ENCODE measurements around the gene CIROP.
"Not testable (repeated sequence)": the region's sequence is repeated elsewhere in the genome, so short reads cannot be mapped to it uniquely, and the experiment has no call there.

The CIROP gene

DNA sequence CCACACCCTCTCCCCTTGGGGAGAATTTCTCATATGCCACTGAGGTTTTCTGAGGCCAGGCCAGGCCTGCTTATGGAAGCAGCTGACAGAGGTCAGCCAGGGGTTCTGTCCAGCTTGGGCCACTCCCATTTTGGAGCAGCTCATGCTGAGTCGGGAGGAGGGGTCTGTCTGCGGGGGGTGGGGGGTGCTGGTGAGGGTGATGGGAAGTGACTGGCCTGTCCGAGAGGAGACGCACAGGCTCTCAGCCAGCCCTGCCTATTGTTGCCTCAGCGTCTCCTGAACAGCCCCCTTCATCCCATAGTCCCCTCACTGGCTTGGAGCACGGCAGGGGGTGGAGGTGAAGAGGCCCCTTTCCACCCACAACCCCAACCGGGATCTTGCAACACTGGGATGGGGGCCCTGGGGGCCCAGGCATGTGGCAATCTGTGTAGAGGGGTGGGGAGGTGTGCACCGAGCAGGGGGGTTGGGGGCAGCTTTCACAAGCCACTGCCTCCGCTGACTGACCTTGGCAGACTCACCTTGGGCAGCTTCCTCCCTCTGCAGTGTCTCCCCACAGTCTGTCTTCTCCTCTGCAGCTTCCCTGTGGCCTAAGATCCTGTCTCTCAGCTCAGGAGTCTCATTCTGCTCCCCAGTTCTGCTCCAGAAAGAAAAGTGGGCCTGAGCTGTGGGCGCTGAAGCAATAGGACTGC lies 8.8 kb upstream of the CIROP start:
- no peak for DNase-seq

DNA sequence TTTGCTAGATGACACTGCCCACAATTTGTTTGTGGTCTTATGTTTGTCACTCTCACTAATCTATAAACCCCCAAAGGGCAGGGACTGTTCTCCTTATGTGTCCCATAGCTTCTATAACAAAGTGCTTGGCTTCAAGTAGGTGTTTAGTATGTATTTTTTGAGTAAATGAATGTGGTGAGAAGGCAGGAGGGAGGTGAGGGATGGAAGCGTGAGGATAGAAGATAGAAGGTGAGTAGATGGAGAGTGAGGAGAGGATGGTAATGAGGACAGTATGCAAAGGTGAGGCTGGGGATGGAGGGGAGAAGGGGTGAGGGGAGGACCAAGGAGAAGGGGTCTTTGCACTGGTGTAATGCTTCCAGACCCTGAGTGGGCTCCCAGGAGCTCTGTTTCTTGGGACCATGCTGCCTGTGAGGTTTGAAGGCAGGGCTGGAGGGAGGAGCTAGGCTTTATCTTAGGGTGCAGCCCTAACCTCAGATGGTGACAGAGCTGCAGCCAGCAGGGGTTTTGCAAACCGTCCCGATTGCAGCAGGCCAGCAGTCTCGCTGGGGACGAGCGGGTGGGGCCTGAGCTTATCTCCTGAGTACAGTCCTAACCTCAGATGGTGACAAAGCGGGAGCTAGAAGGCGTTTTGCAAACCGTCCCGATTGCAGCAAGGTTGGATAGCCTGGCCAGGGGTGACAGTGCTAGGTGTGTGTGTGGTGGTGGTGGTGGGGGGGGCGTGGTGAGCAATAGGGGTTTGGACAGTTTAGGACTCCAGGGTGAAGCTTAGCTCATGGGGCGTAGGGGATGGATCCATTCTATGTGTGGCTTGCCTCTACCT lies 7.8 kb upstream of the CIROP start:
- peak; percentile 48 for DNase-seq

DNA sequence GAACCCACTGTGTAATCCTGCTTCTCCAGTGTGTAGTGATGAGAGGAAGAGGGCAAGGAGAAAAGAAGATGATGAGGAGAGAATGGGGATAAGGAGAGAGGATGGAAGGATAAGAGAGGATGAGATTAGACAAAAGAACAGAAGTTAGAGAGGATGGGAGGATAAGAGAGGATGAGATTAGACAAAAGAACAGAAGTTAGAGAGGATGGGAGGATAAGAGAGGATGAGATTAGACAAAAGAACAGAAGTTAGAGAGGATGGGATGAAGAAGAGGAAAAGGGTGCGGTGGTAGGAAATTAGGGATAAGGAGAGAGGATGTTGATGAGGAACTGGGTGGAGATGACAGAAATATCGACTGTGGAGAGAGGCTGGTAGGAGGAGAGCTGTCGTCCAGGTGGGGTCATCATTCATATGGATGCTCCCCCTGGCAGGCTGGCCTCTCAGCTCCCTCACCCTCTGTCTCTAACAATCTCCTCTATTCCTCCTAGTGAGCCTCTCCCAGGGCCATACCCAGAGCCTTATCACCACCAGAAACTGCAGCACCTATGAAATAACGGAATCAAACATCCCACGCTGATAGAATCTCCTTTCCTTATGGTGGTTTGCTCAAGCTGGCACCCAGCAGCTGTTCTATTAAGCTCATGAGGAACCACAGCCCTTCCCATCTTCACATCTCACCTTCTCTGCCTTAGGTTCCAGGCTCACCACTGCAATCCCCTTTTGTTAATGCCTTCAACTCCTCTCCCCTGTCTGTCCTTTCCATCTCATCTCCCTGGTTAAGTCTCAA lies 6.0 kb upstream of the CIROP start:
- no peak for DNase-seq

DNA sequence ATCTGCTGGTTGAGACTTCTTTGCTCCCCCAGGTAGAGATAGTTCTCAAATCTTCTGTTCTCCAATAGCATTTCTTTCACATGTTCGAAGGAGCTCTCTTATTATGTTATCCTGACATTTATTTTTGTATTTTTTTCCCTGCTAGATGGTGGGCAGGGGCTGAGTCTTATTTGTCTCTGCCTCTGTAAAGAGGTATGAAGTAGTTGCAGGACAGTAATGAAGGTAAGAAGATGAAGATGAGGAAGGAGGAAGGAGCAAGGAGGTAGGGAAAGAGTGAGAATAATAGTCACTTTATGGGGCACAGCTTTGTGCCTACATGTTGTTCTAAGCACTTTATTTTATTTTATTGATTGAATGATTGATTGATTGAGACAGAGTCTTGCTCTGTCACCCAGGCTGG lies 5.0 kb upstream of the CIROP start:
- DNase-seq: no peak

DNA sequence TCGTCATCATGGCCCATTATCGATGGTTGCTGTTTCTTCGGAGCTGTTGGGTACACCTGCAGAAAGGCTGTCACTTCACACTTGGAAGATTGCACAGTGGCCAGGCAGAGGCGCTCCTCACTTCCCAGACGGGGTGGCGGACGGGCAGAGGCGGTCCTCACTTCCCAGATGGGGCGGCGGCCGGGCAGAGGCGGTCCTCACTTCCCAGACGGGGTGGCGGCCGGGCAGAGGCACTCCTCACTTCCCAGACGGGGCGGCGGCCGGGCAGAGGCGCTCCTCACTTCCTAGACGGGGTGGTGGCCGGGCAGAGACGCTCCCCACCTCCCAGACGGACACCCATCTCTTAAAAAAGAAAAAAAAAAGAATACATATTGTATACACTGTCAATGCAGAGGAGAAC lies 3.4 kb upstream of the CIROP start:
- not testable (repeated sequence) for DNase-seq

DNA sequence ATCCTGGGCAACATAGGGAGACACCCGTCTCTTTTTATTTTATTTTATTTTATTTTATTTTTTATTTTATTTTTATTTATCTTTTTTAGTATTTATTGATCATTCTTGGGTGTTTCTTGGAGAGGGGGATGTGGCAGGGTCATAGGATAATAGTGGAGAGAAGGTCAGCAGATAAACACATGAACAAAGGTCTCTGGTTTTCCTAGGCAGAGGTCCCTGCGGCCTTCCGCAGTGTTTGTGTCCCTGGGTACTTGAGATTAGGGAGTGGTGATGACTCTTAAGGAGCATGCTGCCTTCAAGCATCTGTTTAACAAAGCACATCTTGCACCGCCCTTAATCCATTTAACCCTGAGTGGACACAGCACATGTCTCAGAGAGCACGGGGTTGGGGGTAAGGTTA lies 2.8 kb upstream of the CIROP start:
- not testable (repeated sequence) for DNase-seq

DNA sequence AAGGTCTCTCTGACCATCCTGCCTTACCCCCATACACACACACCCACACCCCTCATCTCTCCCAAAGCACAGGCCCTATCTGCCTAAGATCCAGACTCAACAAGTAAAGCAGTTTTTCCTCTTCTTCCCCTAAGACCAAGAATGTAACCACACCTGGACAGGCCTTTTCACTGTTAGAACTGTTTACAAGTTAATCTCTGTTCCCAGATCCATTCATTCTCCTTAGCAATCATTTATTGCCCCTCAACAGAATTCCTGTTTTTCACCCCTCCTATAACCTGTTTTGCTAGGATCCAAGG lies 1.9 kb upstream of the CIROP start:
- DNase-seq: no peak

DNA sequence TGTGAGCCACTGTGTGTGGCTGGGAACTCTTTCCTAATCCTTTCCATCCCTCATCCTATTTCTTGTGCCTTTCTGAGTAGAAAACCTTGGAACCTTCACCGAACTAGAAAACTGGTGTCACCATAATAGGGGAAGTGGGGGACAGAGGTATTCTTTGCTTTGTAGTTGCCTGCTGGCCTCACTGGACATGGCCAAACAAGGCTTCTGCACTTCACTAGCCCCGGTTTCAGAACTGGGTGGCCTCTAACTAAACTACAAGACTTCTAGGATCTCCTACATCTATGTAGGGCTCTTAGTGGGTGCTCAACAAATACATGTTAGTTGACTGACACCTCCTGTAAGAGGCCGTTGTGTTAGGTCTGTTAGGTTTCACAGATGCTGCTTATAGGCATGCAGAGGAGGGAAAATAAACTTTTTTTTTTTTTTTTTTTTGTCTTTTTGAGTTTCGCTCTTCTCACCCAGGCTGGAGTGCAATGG lies 597 bp upstream of the CIROP start:
- no peak for DNase-seq

DNA sequence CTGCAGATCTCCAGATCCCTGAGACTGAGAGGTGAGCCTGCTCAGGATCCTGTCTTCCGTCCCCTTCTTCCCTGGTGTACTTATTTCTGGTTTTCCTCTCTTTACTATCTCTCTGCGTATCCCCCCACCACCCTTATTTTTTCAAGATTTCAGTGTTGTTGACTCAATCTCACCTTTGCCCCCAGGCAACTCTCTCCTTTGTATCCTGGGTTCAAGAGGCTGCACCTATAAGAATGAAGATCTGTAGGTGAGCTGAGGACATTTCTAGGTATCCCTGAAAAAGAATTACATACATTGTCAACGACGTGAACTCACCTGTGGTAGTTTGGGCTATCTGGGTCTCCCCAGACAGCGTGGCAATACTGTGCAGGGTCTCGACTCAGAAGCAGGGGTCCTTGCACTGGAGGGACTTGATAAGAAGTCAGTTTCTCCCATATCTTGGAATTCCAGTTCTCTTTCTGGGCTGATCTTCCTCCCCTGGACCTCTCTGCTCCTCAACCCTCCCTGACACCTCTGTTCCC lies 659 bp downstream of the CIROP start:
- DNase-seq: no peak

DNA sequence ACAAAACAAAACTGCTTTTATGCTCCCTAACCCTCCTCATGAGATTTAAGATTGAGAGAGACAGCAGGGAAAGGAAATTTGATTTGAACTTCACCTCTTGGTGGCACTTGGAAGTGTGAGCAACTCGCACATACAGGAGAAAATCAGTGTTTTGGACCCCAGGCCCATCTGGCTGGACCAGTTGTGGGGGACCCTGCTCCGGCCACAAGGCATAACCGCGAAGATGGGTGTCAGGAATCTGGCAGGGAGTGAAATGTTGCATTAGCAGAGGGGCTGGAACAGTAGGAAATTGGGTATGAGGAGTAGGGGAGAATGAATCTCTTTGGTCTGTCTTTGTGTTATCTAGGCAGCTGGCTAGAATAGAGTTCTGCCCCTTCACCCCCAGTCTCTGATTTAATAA lies 1.2 kb downstream of the CIROP start:
- DNase-seq: no peak

DNA sequence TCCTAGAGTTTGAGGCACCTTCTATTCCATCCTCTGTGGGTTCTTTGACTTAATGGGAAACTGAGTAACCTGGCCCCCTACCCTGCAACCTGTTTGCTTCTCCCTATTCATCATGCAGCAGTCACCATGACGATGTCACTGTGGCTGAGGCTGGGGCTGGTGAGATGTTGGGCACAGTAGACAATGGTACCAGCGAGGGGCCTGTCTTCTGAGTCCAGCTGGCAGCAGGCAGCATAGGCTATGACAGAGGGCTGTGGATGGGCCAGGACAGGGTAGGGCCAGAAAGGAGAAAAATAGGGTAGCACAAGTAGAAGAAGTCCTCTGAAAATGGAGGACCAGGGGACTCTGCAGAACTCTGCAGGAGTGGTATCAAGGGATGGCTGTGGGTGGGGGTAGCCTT lies 2.0 kb downstream of the CIROP start:
- no peak for DNase-seq

DNA sequence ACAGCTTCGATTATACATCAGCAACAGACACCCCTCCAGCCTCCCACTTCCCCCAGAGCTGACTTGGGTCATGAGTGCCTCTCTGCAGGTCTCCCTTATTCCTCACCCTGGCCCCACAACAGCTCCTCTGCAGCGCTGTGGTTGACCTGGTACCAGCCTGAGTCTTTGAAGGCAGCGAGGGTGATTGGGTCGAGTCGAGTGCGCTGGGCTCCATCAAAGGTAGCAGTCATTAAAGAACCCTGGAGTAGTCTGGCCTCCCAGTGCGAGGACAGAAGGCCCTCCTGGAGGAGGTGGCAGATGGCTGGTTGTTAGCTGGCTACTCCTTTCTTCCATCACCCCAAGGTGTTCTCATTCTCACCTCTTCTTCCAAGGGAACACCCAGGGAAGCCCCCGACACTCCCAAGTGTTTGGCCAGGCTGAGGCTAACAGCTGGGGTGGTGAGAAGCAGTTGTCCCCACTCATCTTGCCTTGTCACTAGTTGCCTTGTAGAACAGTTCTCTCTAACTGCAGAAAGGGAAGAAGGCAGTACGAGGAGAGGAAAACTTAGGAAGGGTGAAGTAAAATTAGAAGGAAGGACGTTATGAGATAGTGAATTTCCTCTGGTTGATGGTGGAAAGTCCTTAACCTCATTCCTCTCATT lies 2.7 kb downstream of the CIROP start:
- no peak for DNase-seq

DNA sequence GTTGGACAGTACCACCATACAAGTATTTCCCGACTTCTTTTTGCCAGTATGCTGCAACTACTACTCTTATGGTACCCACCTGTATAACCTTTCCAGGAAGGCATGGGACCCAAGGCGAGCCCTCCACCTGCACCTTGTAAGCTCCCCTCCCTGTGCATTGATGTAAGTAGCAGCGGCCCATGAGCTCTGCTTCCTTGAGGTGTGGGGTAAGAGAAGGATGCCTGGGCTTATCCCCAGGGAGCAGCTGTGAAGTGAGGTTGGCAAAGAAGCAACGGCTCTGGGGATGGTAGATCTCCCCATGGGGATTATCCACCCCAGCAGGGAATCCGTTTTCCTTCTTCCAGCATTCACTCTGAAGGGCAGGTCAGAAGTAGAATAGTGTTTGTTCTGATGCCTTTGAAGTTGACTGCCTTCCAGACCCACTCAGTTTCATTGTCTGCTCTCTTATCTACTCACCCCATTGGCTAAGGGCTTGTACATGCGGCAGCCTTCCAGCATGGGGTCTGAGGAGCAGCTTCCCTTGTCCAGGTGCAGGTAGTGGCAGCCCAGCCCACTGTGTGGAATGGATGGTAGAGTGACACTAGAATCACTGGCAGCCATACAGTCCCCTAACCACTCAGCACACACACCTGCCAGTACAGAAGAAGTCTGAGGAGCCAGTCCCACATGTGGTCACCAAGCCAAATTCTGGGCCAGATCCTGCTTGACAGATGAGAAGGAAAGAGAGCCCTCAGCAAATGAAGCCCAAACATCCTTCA lies 3.4 kb downstream of the CIROP start:
- DNase-seq: no peak

DNA sequence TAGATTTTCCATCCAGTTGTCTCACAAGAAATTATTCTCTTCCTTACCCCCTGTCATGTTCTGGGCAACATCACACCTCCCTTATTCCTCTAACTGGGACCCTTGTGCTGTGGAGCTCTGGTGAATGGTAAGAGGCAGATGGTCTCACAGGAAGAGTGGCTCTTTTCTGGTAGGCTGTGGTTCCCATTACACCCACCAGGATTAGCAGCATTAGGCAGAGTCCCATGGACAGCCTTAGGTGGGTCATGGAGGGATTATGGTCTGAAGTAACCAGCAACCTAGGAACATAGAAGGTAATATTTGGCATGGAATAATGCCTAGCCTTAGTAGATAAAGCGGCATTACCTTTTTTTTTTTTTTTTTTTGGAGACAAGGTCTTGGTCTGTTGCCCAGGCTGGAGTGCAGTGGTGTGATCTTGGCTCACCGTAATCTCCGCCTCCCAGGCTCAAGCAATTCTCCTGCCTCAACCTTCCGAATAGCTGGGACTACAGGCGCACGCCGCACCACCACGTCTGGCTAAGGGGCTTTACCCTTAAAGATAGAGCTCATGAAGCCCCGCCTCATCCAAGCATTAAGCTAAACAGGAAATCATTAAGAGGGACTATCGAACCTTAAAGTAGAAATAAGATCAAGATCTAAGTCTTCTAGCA lies 5.5 kb downstream of the CIROP start:
- no peak for DNase-seq

DNA sequence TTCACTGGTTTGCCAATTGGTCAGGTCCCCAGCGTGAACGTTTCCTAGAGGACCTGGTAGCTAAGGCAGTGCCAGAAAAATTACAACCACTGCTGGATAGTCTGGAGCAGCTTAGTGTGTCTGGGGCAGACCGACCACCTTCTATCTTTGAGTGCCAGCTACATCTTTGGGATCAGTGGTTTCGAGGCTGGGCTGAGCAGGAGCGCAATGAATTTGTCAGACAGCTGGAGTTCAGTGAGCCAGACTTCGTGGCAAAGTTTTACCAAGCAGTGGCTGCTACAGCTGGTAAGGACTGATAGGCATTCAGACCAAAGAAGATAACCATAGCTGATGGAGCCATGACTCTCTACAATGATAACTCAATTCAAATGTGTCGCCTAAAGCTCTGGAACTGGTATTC lies 7.0 kb downstream of the CIROP start:
- DNase-seq: no peak

DNA sequence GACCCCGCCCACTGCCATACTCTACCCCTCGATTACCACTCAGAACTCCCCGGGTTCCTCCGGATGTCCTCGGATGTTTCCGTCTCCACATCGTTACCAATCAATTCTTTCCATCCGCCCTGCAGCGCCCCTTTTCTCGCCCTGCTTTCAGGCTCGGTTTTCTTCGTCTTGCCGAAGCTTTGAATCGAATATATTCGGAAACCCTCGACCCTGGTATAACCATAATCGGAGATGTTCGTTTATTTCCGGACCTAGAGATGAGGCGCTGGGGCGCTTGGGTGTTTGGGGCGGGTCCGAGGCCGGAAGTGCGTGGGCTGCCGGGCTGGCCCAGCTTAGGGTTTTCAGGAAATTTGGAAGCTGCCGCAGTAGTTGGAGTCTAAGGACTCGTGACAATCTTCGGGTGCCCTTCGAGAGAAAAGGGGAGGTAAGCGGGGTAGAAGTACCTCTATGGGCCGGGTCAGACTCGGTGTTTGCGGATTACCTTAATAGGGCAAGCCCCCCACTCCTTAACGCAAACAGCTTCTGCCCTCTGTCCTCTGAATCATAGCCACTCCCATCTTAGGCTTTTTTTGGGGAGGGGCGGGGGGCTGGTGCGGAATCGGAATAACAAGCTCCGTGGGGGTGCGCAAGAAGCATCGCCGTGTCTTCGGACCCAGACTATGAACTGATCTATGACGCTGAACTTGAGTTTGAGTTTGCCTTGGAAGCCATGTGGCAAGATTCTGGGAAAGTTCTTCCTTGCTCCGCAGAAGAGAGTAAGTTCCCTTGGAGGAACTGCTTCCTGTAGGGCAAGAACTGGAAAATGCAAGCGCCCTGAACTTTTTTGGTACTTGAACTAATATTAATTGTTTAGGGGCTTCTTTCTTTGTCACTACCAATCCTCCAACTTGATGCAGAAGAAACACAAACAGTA lies 9.3 kb downstream of the CIROP start, which contains the start of gene C14orf119:
Gene C14orf119, plus strand, starts transcription at position 310 of the 913 bp plus-strand sequence. CDS start 2,154 bp downstream, outside the sequence.
- peak; percentile 100 for DNase-seq

DNA sequence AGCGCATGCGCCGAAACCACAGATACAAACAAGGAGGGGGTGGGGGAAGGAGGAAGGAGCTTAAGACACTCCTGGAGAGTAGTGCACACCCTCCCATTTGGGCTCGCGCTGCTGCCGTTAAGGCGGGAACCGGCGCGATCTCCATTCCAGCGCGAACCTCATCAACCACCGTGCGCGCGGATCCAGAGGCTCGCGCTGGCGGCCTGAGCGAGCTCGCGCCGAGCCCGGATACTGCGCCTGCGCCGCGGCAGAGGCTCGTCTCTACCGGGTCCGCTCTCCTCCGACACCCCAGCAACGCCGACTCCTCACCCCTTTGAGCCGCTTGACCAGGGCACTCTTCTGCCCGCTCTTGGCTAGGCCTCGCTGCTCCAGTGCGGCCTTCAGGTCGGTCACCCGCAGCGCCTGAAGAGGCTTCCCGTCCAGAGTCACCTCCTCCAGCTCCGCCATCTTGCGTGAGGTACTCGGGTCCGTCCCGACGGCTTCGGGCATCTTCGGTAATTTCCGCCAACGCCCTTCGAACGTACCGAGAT lies 10.1 kb downstream of the CIROP start, which contains the start of gene ACIN1:
Gene ACIN1, minus strand, starts transcription at position 471 of the 530 bp plus-strand sequence. Its CDS starts 24 bp downstream, at position 447.
- DNase-seq: peak; percentile 76

DNA sequence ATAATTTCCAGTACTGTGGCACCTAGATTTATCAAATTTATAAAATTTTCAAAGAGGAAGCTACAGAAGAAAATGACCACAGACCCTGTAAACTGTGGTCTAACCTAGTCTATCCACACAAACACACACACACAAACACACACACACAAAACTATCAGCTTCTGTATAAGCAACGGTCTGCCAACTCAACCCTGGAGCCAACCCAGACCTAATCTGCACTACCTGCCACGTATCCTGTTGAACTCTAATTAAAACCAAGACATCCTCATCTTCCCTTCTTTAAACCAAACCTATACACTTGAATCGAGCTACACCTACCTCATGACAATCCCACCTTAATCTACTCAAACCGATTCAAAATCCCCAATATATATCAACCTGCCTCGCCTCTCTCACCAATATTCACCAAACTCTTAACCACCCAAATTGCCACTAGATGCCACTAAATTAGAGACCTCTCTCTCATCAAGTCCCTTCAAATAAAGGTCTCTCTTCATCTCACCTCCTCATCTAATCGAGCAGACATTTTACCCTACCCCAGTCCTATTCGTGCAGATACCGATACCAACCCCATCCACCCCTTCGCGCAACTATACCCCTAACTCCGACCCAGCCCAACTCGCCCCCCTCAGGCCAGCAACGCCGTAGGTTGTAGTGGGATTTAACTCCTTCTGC lies 10.7 kb downstream of the CIROP start:
- DNase-seq: no peak

DNA sequence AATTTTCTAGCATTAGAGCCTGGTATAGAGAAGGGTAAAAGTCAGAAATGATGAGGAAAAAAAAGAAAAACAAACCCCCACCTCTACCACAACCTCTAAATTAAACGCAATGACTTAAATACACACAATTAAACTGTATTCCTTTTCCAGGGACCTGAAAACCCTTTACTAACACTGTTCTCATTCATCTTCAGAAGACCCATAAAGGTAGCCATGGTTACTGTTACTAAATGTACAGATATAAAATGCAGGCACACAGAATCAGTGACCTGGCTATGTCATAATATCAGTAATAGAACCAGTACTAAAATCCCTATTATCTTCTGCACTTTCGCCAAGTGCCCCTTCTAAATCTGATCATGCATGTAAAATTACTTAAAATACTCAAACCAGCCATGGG lies 11.3 kb downstream of the CIROP start:
- no peak for DNase-seq

All from suppressor macrophage treated with lipopolysaccharide for 4 hours (primary cell).